Activated gamma-delta T cell treated with anti-CD3 and anti-CD28 coated beads, Interleukin-2, amount 50 U/mL, for 16 hours (primary cell): ENCODE measurements around the gene CAPN1.
"Not testable (repeated sequence)": the region's sequence is repeated elsewhere in the genome, so short reads cannot be mapped to it uniquely, and the experiment has no call there.

Experiments
- DNase-seq: peaks from one replicate; pipeline ENCODE4 v3.0.0-alpha.2; 2020; ENCODE audit warnings: low read depth

Gene CAPN1

GRCh38 chr11:65217441-65218423, 36.0 kb downstream of the CAPN1 start:
- DNase-seq: no peak

GRCh38 chr11:65218446-65218845, 36.7 kb downstream of the CAPN1 start:
- DNase-seq: no peak

DNA sequence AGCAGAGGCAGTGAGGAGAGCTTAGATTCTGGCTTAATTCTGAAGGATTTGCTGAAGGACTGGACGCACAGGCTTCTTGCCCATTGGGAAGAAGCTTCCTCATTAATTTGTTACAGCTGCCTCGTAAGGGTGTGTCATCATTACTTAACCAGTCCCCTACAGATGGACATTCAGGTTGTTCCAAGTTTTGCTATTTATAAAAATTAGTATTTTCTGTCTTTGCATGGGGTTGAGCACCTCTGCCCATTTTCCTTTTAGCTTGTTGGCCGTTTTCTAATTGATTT, 38.1 kb downstream of the CAPN1 start:
- DNase-seq: no peak

DNA sequence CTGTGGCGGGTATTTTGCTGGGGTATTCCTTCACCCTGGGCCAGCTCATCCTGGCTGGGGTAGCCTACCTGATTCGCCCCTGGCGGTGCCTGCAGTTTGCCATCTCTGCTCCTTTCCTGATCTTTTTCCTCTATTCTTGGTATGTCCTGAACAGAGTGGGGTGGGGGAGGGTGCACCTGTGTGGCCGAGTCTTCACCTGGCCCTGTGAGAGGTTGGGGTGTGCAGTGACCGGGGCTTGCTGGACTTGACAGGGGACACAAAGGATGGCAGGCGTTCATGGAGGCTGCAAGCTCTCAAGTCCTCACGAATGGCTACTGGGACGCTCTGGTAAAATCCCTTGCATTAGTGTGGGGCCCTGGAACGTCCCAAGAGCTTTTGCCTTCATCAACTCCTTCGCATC, 39.3 kb downstream of the CAPN1 start:
- no peak for DNase-seq

DNA sequence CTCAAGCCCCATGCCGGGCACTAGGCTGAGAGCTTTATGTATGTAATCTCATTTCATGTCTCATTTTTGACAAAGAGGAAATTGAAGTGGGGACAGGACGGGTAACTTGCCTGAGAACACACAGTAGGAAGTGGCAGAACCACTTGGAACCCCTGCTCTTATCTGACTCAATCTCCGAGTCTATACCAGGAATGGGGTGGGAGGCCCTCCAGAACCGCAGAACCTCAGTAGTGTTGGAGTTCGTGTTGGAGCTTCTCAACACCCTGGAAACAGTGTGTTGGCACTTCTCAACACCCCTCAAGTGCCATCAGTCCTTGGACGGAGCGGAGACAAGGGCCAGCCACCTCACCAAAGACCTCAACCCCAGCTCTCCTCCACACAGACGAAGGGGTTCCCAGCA, 41.3 kb downstream of the CAPN1 start:
- DNase-seq: no peak

- DNase-seq: no peak
Measured at GRCh38 chr11:65224930-65225278, 43.2 kb downstream of the CAPN1 start.

DNA sequence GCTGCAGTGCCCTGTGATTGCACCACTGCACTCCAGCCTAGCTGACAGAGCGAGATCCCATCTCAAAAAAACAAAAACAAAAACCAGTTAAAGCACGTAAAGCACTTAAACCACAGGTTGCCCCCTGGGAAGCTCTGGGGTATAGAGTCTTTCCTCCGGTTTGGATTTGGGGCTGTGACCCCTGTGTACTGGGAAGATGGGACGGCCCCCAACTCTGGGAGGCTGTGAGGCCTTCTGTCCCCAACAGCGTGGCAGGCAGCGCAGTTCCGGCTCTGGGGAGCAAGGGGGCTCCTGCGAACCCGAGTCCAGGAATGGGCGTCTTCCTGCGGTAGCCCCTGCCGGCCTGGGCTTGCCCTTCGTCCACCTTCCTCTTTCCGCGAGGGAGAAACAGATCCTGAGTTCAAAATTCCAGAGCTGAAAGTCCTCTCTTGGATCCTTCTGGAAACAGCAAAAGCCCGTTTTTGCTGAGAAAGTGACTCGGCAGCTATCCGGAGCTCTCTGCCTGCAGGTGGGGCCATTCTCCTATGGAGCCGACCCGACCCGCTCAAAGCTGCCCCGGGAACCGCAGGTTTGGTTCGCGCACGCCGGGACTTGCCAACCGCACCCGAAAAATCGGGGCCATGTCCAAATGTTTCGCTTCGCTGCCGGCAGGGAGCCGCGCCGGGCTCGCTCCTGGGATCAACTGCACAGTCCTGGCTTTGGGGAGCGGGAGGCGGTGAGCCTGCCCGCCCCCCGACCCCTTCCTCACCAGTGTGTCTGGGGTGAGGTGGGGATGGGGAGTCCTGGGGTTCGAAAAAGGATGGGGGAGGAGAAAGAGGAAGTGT, 43.8 kb downstream of the CAPN1 start:
- DNase-seq: peak; percentile 26

DNA sequence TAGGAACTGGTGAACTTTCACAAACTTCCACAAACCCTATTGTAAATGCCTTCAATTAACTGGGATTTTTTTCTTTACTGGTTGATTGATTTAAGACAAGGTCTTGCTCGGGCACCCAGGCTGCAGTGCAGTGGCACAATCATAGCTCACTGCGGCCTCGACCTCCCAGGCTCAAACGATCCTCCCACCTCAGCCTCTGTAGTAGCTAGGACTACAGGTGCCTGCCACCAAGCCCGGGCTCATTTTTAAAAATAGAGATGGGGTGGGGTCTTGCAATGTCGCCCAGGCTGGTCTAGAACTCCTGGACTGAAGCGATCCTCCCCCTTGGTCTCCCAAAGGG, 44.3 kb downstream of the CAPN1 start:
- DNase-seq: no peak

DNA sequence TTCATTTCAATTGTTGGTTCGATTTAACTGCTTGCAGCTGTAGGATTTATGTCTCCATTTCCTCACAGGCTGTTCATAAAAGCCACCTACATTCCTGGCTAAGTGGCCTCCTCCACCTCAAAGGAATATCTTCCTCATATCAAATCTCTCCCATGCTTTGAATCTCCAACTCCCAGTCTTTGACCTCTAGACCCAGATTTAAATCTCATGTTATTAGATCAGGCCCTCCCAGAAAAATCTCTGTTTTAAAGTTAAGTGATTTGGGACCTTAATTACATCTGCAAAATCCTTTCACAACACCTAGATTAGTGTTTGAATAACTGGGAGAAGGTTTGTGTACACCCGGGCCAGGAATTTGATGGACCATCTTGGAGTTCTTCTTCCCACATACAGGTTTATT, 46.2 kb downstream of the CAPN1 start:
- DNase-seq: no peak

GRCh38 chr11:65236194-65237059, 54.7 kb downstream of the CAPN1 start:
- DNase-seq: no peak

GRCh38 chr11:65238302-65238701, 56.6 kb downstream of the CAPN1 start:
- DNase-seq: not testable (repeated sequence)

GRCh38 chr11:65241134-65241533, 59.4 kb downstream of the CAPN1 start:
- DNase-seq: no peak

DNA sequence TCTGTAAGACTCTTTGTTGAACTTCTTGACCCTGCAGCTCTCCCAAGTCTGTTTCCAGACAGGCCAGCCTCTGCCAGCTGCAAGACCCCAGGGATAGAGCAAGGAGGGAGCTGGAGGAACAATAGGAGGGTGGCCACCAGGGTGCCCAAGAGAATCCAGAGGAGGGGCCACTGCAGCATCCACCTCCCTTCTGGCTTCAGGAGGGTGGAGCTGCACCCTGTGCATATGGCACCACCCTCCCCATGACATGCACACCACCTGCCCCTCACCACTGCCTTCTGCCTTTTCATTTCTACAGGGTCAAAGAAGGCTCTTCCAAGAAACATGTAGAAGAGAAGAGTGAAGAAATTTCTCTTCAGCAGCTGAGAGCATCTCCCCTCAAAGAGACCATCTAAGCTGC, 60.0 kb downstream of the CAPN1 start:
- no peak for DNase-seq

GRCh38 chr11:65242389-65242788, 60.7 kb downstream of the CAPN1 start:
- no peak for DNase-seq

DNA sequence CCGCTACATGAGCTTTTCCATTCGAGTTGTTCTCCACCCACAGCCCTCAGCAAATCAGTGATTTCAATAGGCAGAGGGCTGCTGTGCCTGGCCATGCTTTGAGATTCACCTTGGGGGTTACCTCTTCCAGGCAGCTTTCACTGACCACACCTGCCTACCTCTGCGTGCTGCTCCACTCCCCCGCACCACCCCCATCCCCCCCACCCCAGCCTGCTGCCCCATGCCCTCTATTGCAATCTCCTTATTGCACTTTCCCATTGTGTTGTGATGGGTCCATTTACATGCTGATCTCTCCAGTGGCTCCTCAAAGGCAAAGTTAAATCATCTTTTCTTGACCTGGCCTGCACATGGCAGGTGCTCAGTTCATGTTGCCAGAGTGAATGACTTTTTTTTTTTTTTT, 62.1 kb downstream of the CAPN1 start:
- DNase-seq: no peak

- not testable (repeated sequence) for DNase-seq
Measured at GRCh38 chr11:65245046-65245445, 63.3 kb downstream of the CAPN1 start.

GRCh38 chr11:65246506-65246905, 64.8 kb downstream of the CAPN1 start:
- DNase-seq: no peak

- DNase-seq: not testable (repeated sequence)
Measured at GRCh38 chr11:65248184-65248710, 66.5 kb downstream of the CAPN1 start.

DNA sequence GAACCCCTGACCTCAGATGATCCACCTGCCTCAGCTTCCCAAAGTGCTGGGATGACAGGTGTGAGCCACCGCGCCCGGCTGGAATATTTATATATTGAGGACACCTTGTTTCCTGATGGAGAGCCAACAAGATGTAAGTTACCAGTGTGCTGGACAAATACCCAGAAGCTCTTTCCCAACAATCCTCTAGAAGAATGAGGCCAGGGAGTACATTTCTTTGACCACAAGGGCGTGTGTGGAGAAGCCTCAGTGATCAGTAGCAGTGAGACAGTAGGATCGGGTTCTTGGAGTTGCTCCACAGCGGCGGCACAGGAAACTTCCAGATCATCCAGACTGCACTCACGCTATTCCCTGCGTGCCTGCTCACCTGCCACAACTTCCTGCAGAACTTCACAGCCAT, 69.7 kb downstream of the CAPN1 start:
- no peak for DNase-seq

GRCh38 chr11:65254724-65255123, 73.0 kb downstream of the CAPN1 start:
- DNase-seq: no peak

GRCh38 chr11:65258988-65259387, 77.3 kb downstream of the CAPN1 start:
- DNase-seq: no peak

- no peak for DNase-seq
Measured at GRCh38 chr11:65260302-65260701, 78.6 kb downstream of the CAPN1 start.
